Inflammatory macrophage treated with lipopolysaccharide for 4 hours (primary cell): Measurements from ENCODE around the gene PARP6.

Source experiments
- DNase-seq: peaks from one replicate; pipeline ENCODE4 v3.0.0-alpha.2; 2020

PARP6 gene

GRCh38 chr15:72272213-72272996 lies at the start of gene PARP6:
PARP6 (minus strand) TSS chr15:72272554; CDS start chr15:72267477, 5,077 bp downstream.
- peak; percentile 99 for DNase-seq

GRCh38 chr15:72319985-72320671 lies 47.8 kb upstream of the PARP6 start, which contains the start of gene CELF6:
CELF6 (minus strand) TSS chr15:72320157; CDS start chr15:72319874, 283 bp downstream.
- peak; percentile 87 for DNase-seq

DNA sequence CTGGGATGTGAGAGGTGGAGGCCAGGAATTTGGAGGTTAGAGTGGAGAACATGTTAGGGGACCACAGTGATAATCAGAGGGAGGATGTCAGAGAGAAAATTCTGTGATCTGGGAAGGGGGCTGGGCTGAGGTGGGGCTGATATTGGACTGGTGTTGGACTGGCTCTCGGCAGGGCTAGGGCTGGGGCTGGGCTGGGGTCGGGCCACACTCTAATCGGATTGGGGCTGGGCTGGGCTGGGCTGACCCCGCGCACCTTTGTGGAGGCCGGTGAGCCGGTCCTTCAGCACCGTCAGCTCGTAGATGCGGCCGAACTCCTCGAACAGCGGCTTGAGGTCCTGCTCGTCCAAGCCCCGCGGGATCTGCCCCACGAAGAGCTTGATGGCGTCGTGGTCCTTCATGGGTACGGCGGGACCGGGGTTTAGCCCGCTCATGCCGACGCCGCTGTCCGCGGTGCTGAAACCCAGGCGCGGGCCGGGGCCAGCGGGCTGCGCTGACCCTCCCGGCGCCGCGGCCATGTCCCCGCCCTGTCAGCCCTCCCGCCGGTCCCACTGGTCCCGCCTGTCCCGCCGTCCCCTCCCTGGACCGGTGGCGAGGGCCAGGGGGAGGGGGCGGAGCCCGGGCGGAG lies 47.1 kb upstream of the PARP6 start:
- DNase-seq = peak; percentile 59

DNA sequence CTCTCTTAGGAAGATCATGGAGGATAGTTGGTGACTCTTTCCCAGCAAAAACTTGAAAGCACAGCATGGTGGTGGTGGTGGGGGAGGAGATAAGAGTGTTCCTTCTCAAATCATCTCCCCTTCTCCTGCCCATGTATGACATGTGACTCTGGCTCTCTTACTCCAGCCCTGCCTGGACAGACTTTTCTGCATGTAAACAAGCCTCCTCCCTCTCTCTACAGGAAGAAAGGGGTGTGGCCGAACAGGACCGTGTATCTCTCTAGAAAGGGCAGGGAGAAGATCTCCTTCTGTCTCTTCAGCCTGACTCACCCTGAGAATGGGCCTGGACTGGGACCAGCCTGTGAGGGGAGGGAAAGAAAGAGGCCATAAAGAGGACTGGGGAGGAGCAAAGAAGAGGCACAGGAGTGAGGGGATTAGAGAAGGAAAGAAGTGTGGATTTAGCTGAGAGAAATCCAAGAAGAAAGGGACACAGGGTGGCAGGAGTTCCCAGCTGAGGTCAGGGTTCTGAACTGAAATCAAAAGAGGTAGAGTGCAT lies 46.1 kb upstream of the PARP6 start:
- DNase-seq = no peak

GRCh38 chr15:72315706-72316370 lies 43.5 kb upstream of the PARP6 start:
- DNase-seq = peak; percentile 33

DNA sequence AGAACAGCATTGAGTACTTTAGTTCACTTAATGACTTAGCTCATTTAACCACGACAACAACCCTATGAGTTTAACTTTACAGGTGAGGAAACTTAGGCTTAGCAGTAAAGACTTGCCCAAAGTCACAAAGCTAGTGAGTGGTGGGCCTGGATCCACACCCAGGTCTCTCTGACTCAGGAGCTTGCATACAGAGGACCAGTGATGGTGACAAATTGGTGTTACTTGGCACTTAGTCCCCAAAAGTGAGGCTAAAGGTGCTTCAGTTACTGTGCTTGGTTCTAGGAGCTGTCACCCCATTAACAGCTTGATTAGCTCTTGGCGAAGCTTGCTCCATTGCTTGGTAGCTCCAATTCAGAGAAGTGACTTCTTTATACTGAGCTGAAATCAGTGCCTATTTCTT lies 41.5 kb upstream of the PARP6 start:
- DNase-seq = no peak

- DNase-seq = no peak
Observed at GRCh38 chr15:72313448-72313840, 41.1 kb upstream of the PARP6 start.

GRCh38 chr15:72312605-72313447 lies 40.5 kb upstream of the PARP6 start:
- peak; percentile 71 for DNase-seq

DNA sequence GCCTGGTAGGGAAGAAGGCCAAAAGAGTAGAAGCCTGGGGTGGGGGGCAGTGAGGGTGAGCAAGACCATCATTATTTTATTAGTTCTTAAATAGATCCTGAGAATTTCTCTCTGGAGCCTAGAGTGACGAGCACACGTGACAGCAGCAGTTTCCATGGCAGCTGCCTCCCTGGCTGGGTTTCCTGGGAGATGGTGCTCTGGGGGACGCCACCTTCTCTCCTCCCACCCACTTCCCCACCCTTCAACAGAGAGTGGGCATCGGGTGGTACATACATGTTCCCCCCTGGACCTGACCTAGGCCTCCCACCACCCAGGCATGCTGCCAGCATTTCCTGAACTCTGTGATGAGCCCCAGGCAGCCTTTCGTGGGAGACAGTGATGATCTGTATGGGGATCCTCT lies 34.7 kb upstream of the PARP6 start:
- no peak for DNase-seq

DNA sequence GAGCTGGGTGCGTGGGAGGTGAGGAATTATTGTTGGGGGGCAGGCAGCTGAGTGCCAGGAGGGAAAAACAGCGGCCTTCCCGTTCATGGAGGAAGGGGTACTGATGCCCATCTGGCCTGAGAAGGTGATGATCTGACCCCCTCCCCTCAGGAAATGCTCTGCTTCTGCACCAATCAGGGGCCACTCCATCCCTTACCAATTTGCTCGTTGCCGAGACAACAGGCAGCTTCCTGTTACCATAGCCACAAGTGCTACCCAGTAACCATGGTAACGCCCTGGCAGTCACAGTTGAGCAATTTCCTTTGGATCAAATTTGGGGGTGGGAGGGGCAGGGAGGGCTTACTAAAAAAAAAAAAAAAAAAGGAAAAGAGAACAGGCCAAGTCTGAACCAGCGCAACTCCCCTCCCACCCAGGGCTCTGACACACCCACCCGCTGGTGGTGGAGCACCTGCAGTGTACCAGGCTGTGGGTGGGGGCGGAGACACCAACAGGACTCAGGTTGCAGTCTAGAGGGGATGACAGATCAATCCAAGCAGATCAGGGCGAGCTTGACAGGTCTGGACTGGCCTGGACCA lies 33.9 kb upstream of the PARP6 start:
- DNase-seq = peak; percentile 34

- no peak for DNase-seq
Observed at GRCh38 chr15:72304596-72304995, 32.2 kb upstream of the PARP6 start.

DNA sequence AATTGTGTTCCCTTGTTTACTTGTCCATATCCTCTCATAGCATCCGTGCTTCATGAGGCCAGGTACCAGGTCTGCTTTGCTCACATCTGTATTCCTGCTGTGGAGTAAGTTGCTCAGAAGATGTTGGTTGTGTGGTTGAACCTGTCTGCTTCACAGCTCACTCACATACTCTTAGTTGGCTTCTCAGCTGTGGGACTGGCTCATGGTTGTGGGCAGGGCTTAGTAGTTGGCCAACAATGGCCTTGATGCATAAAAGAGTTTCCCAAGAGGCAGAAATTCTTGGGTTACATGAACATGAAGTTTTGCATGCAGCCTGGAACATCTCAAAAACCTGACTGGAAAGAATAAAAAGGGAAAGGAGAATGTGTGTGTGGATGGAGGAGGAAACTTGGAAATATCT lies 30.6 kb upstream of the PARP6 start:
- DNase-seq = no peak

DNA sequence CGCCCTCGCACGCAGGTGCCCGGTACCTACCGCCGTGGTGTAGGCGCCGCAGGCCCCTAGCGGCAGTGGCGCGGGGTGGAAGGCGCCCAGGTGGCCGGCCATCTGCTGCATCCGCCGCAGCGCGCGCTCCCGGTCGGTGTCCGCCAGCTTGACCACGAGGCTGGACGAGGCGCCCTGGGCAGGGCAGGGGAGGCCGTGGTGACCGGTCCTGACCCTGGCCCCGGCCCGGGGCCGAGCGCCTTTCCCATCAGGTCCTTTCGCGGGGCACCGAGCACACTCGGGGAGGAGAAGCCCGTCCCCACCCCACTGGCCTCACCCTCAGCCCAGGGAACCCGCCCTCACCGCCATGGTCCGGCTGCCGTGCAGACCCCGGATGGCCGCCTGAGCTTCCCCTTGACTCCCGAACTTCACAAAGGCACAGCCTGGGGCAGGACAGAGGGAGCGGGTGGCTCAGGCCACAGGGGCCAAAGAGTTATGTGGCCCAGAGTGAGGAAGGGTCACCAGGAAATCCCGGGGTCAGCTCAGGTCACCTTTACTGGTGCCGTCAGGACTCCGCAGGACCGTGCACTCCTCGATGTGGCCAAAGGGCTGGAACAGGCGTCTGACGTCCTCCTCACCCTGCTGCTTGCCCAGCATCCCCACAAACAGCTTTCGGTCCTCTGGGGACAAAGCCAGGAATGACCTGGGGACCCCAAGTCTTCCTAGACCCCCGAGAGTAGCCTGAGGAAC lies 17.4 kb upstream of the PARP6 start:
- no peak for DNase-seq

DNA sequence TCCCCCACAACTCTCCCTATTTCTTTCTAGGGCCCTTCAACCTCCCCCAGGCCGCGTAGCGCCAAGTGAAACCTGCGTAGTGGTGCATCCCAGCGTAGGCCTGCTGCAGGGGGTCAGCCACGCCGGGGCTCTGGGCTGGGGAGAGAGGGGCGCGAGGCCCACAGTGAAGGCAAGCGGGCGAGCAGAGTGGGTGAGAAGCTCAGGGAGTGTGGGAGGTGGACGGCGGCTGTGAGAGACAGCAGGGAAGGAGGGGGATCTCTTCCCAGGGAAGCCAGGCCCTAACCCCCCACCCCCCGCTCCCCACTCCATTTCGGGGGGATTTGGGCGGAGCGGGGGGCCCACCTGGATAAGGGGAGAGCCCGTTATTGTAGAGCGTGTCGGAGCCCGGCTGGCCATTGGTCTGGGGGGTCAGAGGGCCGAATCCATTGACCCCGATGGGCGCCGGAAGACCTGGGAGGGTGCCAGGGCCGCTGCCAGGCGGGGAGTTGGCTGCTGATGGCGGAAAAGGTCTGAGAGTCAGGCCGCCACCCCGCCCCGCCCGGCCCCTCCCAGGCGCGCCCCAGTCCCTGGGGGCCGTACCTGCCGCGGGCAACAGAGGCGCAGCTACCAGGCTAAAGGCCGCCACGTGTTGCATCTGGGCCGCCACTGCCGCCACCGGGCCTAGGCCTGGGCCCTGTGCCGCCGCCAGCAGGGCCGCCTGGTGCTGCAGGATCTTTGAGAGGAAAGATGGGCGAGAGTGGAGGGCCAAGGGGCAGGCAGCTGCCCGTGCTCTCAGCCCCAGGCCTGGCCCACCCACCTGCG lies 16.6 kb upstream of the PARP6 start:
- no peak for DNase-seq

DNA sequence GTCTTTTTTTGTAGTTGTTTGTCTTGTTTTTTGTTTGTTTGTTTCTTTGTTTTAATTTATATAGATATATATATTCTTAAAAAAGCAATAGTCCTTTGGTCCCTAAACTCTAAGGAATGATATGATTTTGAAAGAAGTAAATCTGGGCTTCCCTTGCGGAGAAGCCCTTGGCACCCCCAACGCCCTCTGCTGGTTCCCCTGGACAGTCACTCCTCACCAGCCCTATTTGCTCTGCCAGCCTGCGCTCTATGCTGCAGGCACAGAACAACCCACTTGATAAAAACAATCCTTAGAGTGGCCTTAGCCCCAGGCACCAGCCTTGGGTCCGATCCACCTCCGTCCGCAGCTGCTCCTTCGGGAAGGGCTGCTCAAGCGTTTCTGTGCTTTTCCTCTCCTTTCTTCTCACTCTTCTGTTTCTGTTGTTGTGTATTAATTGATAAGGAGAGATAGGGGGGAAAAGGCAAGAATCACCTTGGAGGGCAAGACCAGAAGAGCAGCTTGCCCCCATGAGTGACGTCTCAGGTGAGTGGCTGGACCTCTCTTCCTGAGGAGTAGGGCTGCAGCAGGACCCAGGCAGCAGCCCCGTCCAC lies 13.7 kb upstream of the PARP6 start:
- DNase-seq = peak; percentile 51

GRCh38 chr15:72285402-72285801 lies 13.0 kb upstream of the PARP6 start:
- no peak for DNase-seq

GRCh38 chr15:72284781-72285180 lies 12.4 kb upstream of the PARP6 start:
- DNase-seq = no peak

GRCh38 chr15:72281713-72282112 lies 9.4 kb upstream of the PARP6 start:
- DNase-seq = no peak

DNA sequence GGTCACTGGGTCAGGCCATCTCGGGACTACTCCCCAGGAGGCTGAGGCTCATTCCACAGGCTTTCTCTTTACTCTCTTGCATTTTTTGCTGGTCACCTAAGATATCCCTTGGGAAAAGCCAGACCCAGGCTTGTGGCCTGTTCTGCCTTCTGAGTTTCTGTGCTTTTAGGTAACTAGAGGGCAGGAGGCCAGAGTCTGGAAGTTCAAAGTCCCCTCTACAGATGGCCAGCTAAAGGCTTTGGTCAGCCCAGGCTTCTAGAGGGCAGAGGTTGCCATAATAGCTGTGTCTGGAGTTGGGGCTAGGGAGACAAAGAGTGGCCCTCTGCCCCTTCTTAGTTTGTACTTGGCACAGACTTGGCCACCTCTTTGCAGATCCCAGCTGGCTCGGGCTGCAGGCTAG lies 8.4 kb upstream of the PARP6 start:
- DNase-seq = no peak

DNA sequence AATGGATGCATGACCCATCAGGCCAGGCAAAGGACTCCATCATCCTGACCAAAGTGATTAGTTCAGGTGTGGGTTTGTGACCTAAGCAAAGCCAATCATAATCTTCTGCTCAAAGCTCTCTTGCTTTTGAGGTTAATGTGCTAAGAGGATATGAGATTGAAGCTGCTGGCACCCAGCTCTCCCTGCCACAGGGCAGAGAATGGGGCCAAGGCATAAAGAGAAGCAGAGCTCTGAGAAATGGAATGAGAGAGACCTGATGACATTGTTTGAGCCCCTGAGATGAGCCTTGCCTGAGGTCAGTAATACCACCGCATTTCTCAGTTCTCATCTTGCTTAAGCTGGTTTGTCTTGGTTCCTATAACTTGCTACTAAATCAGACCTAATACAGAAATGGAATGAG lies 6.4 kb upstream of the PARP6 start:
- no peak for DNase-seq
